ENCODE measurements around the gene PARP6. TPM values are rescaled to one million over a fixed set of nuclear protein-coding genes. Genes with fewer than 3 reads are reported as not detected.

Gene PARP6
- total and polyA plus RNA-seq, 4 donors: 4.3 to 15.3 (median 9.3) TPM

DNA sequence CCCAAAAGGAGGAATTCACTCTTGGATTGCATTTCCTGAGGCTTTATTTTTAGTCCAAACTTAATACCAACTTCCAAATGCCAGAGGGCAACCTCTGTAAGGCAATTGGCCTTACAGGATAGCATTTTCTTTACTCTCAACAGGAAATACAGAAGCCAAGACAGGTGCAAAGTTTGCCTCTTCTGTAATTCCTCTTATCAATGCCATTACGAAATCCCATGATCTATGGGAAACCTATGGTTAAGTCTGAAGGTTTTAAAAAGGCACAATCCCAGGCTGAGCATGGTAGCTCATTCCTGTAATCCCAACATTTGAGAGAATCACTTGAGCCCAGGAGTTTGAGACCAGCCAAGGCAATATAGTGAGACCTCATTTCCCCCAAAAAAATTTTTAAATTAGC lies 56.3 kb downstream of the PARP6 start:
- WGBS: 94% methylated on average over 1 of the region's 1 CpG
- no peak for DNase-seq (ENCODE audit: low spot score)
- Histone ChIP-seq H3K4me1 (ENCODE audit: control insufficient read depth in 4 of 4, insufficient read depth in 4 of 4, low read length in 3 of 4) (peaks cover 0 to 3% (median 0%) of the 10 kb centered on the region in 4 donors), H3K9ac (ENCODE audit: low read depth in 1 of 2, low read length in 2 of 2) (no peak overlapping the region), H3K27ac (ENCODE audit: low read depth in 1 of 2, low read length in 2 of 2) (no peak overlapping the region), H3K4me3 (ENCODE audit: low read depth in 1 of 3, low read length in 3 of 3) (no peak overlapping the region), H3K36me3 (ENCODE audit: control insufficient read depth in 4 of 4, insufficient read depth in 3 of 4, low read depth in 1 of 4, low read length in 3 of 4) (peaks cover 3 to 7% (median 5%) of the 10 kb centered on the region in 4 donors), H3K9me3 (ENCODE audit: control insufficient read depth in 4 of 4, low read length in 3 of 4) (no peaks in the 10 kb centered on the region), H3K27me3 (ENCODE audit: control insufficient read depth in 4 of 4, insufficient read depth in 4 of 4, low read length in 3 of 4) (no peaks in the 10 kb centered on the region)
- TF ChIP-seq RAD21 (IDR thresholded peaks at IDR 0.05): no peak
- TF ChIP-seq, protein P1, sequence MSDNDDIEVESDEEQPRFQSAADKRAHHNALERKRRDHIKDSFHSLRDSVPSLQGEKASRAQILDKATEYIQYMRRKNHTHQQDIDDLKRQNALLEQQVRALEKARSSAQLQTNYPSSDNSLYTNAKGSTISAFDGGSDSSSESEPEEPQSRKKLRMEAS (IDR thresholded peaks at IDR 0.05): no peak
- TF ChIP-seq, protein P2, sequence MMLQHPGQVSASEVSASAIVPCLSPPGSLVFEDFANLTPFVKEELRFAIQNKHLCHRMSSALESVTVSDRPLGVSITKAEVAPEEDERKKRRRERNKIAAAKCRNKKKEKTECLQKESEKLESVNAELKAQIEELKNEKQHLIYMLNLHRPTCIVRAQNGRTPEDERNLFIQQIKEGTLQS (IDR thresholded peaks at IDR 0.05): no peak

DNA sequence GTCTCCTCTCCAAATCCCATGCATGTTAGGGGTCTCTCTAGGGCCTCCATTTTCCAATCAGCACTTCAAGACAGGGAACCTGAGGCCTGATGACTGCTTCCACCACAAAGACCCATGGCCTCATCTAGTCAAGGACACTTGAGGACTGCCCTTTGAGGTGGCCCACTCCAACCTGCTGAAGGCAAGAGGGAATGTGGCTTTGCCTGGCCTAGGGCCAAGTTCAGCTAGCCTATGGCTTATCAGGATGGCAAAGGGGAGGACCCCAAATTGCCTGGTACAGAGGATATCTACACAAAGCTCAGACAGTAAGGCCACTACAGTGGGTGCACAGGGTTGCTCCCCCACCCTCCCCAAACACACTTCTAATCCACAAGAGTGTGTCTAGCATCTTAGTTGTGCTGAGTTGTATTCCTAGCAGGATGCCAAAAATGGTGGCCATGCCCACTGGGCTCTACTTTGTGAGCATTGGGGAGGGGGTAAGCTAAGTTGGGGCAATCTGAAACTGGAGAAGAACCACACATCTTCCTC lies 64.7 kb downstream of the PARP6 start:
- Histone ChIP-seq H3K36me3 (ENCODE audit: control insufficient read depth in 4 of 4, insufficient read depth in 3 of 4, low read depth in 1 of 4, low read length in 3 of 4) (peaks cover 0 to 28% (median 9%) of the 10 kb centered on the region in 4 donors), H3K4me1 (ENCODE audit: control insufficient read depth in 4 of 4, insufficient read depth in 4 of 4, low read length in 3 of 4) (peaks cover 0 to 10% (median 1%) of the 10 kb centered on the region in 4 donors), H3K27me3 (ENCODE audit: control insufficient read depth in 4 of 4, insufficient read depth in 4 of 4, low read length in 3 of 4) (no peaks in the 10 kb centered on the region), H3K9me3 (ENCODE audit: control insufficient read depth in 4 of 4, low read length in 3 of 4) (no peaks in the 10 kb centered on the region), H3K9ac (ENCODE audit: low read depth in 1 of 2, low read length in 2 of 2) (no peak overlapping the region), H3K4me3 (ENCODE audit: low read depth in 1 of 3, low read length in 3 of 3) (no peak overlapping the region), H3K27ac (ENCODE audit: low read depth in 1 of 2, low read length in 2 of 2) (no peak overlapping the region)
- TF ChIP-seq NR2F2 (IDR thresholded peaks at IDR 0.05): no peak
- TF ChIP-seq, protein P2 (IDR thresholded peaks at IDR 0.05): no peak
- TF ChIP-seq, protein P3, sequence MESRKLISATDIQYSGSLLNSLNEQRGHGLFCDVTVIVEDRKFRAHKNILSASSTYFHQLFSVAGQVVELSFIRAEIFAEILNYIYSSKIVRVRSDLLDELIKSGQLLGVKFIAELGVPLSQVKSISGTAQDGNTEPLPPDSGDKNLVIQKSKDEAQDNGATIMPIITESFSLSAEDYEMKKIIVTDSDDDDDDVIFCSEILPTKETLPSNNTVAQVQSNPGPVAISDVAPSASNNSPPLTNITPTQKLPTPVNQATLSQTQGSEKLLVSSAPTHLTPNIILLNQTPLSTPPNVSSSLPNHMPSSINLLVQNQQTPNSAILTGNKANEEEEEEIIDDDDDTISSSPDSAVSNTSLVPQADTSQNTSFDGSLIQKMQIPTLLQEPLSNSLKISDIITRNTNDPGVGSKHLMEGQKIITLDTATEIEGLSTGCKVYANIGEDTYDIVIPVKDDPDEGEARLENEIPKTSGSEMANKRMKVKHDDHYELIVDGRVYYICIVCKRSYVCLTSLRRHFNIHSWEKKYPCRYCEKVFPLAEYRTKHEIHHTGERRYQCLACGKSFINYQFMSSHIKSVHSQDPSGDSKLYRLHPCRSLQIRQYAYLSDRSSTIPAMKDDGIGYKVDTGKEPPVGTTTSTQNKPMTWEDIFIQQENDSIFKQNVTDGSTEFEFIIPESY (IDR thresholded peaks at IDR 0.05): no peak
- TF ChIP-seq YY1 (IDR thresholded peaks at IDR 0.05): no peak
- no peak for TF ChIP-seq SP1 (IDR thresholded peaks at IDR 0.05)
- no peak for TF ChIP-seq TAF1 (conservative IDR thresholded peaks at IDR 0.05)
- TF ChIP-seq, protein P1 (IDR thresholded peaks at IDR 0.05): no peak
- TF ChIP-seq RXRA (IDR thresholded peaks at IDR 0.05): no peak
- TF ChIP-seq, protein P4, sequence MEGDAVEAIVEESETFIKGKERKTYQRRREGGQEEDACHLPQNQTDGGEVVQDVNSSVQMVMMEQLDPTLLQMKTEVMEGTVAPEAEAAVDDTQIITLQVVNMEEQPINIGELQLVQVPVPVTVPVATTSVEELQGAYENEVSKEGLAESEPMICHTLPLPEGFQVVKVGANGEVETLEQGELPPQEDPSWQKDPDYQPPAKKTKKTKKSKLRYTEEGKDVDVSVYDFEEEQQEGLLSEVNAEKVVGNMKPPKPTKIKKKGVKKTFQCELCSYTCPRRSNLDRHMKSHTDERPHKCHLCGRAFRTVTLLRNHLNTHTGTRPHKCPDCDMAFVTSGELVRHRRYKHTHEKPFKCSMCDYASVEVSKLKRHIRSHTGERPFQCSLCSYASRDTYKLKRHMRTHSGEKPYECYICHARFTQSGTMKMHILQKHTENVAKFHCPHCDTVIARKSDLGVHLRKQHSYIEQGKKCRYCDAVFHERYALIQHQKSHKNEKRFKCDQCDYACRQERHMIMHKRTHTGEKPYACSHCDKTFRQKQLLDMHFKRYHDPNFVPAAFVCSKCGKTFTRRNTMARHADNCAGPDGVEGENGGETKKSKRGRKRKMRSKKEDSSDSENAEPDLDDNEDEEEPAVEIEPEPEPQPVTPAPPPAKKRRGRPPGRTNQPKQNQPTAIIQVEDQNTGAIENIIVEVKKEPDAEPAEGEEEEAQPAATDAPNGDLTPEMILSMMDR (IDR thresholded peaks at IDR 0.05; ENCODE audit: low read depth, low read length, missing input control): no peak
- TF ChIP-seq JUND (IDR thresholded peaks at IDR 0.05): no peak
- no peak for TF ChIP-seq RAD21 (IDR thresholded peaks at IDR 0.05)
- TF ChIP-seq GABPA (IDR thresholded peaks at IDR 0.05 in 1 of 2, conservative IDR thresholded peaks at IDR 0.05 in 1 of 2): no peak
- no peak for TF ChIP-seq FOXA2 (IDR thresholded peaks at IDR 0.05)
- no peak for DNase-seq (ENCODE audit: low spot score)

DNA sequence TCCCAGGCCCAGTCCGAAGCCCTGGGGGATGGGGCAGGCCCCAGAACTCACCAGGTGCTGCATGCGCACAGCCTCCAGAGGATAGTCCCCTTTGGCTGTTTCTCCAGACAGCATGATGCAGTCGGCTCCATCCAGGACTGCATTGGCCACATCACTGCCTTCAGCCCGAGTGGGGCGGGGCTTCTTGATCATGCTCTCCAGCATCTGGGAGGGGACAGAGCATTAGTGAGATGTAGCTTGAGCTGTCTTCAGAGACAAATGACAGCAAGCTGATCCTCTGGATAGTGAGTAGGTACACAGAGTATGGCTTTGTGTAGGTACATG lies 65.7 kb downstream of the PARP6 start:
- Histone ChIP-seq H3K27me3 (ENCODE audit: control insufficient read depth in 4 of 4, insufficient read depth in 4 of 4, low read length in 3 of 4) (no peaks in the 10 kb centered on the region), H3K9me3 (ENCODE audit: control insufficient read depth in 4 of 4, low read length in 3 of 4) (no peaks in the 10 kb centered on the region), H3K9ac (ENCODE audit: low read depth in 1 of 2, low read length in 2 of 2) (no peak overlapping the region), H3K4me3 (ENCODE audit: low read depth in 1 of 3, low read length in 3 of 3) (no peak overlapping the region), H3K27ac (ENCODE audit: low read depth in 1 of 2, low read length in 2 of 2) (no peak overlapping the region), H3K36me3 (ENCODE audit: control insufficient read depth in 4 of 4, insufficient read depth in 3 of 4, low read depth in 1 of 4, low read length in 3 of 4) (peaks cover 0 to 30% (median 9%) of the 10 kb centered on the region in 4 donors), H3K4me1 (ENCODE audit: control insufficient read depth in 4 of 4, insufficient read depth in 4 of 4, low read length in 3 of 4) (peaks cover 0 to 10% (median 1%) of the 10 kb centered on the region in 4 donors)
- TF ChIP-seq, protein P4 (IDR thresholded peaks at IDR 0.05; ENCODE audit: low read depth, low read length, missing input control): no peak
- TF ChIP-seq, protein P5, sequence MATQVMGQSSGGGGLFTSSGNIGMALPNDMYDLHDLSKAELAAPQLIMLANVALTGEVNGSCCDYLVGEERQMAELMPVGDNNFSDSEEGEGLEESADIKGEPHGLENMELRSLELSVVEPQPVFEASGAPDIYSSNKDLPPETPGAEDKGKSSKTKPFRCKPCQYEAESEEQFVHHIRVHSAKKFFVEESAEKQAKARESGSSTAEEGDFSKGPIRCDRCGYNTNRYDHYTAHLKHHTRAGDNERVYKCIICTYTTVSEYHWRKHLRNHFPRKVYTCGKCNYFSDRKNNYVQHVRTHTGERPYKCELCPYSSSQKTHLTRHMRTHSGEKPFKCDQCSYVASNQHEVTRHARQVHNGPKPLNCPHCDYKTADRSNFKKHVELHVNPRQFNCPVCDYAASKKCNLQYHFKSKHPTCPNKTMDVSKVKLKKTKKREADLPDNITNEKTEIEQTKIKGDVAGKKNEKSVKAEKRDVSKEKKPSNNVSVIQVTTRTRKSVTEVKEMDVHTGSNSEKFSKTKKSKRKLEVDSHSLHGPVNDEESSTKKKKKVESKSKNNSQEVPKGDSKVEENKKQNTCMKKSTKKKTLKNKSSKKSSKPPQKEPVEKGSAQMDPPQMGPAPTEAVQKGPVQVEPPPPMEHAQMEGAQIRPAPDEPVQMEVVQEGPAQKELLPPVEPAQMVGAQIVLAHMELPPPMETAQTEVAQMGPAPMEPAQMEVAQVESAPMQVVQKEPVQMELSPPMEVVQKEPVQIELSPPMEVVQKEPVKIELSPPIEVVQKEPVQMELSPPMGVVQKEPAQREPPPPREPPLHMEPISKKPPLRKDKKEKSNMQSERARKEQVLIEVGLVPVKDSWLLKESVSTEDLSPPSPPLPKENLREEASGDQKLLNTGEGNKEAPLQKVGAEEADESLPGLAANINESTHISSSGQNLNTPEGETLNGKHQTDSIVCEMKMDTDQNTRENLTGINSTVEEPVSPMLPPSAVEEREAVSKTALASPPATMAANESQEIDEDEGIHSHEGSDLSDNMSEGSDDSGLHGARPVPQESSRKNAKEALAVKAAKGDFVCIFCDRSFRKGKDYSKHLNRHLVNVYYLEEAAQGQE (IDR thresholded peaks at IDR 0.05): no peak
- TF ChIP-seq NR2F2 (IDR thresholded peaks at IDR 0.05): no peak
- TF ChIP-seq SP1 (IDR thresholded peaks at IDR 0.05): no peak
- WGBS: 94% methylated on average over 5 of the region's 5 CpGs
- no peak for DNase-seq (ENCODE audit: low spot score)

All from liver (tissue), 9 donors.